Activated T-helper 1 cell treated with anti-CD3 and anti-CD28 coated beads, Interleukin-12 subunit alpha, Interleukin-12 subunit beta, Interleukin-2, Interleukin-4 antibody, amounts not matched to agents 30 ng/mL and 10 ng/mL and 1 ng/mL, durations not matched to agents 14 hours and 24 hours and 36 hours (primary cell): ENCODE measurements around the gene TPCN2. TPM values are rescaled to one million over a fixed set of nuclear protein-coding genes. Genes with fewer than 3 reads are reported as not detected.

Experiments
- DNase-seq: peaks from one replicate; pipeline ENCODE4 v3.0.0; 2021; ENCODE audit warnings: low spot score
- H3K27ac Mint-ChIP-seq: one replicate; pipeline ENCODE4 v1.8.0; 2021; ENCODE audit warnings: mild to moderate bottlenecking, mixed read lengths
- H3K27me3 Mint-ChIP-seq: one replicate; pipeline ENCODE4 v1.8.0; 2022; ENCODE audit warnings: mild to moderate bottlenecking, moderate library complexity, mixed read lengths; ENCODE audit not compliant: insufficient read depth
- H3K36me3 Mint-ChIP-seq: one replicate; pipeline ENCODE4 v1.8.0; 2021; ENCODE audit warnings: low read depth, mixed read lengths
- H3K4me1 Mint-ChIP-seq: one replicate; pipeline ENCODE4 v1.8.0; 2021; ENCODE audit warnings: low read depth, mixed read lengths
- H3K4me3 Mint-ChIP-seq: one replicate; pipeline ENCODE4 v1.8.0; 2021; ENCODE audit warnings: mild to moderate bottlenecking, moderate library complexity, mixed read lengths
- H3K9me3 Mint-ChIP-seq: one replicate; pipeline ENCODE4 v1.8.0; 2021; ENCODE audit warnings: mixed read lengths
- intact Hi-C: fragments of 100-400 bp; cut with micrococcal nuclease; formaldehyde crosslinking; loops from one replicate; pipeline ENCODE4 v1.15.1; 2024
- total RNA-seq: library from RNA; stranded (reverse); gene quantifications from 2 replicates; pipeline ENCODE4 v1.2.3, GENCODE V29; 2022

Gene TPCN2
- total RNA-seq, 1 donor from 2014 or later = 19.2 TPM

DNA sequence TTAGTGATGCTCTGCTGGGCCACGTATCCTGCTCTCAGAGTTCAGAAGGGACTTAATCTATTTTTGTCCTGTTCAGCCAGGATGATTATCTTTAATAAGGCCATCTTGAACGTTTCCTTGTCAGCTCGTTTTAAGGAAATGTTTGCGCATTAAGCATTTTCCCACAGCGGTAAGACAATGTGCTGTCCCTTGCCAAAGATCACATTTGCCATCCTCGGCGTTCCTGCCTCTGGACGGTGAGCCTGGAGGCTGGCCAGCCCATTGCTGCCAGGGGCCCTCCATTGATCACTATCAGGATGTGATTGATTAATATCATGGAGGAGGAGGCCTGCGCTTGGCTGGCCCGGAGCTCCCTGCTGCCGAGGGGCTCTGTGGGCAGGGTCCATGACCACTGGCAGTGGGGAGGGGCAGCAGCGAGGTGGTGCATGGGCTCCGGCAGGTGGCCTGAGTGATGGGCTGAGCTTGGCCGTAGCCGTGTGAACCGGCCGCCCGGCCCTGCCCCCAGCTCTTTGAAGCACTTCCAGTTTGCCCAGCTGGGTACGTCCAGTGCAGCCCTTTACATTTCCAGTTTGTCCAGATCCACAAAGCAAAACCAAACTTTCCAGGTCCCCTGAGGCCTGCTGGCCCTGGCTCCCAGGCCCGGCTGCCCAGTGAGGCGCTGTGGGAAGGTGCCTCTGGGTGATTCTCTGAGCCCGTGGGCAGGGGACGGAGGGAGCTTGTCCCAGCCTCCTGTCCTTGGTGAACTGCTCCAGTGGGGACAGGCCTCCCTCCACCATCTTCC is 57.5 kb downstream of the TPCN2 start:
- peaks cover 7% of the 10 kb centered on the region for H3K4me1 Mint-ChIP-seq
- H3K9me3 Mint-ChIP-seq = peaks cover 9% of the 10 kb centered on the region
- no peak overlapping the region for H3K27ac Mint-ChIP-seq
- intact Hi-C loops = no loop called here
- peaks cover 3% of the 10 kb centered on the region for H3K36me3 Mint-ChIP-seq
- no peak overlapping the region for H3K4me3 Mint-ChIP-seq
- DNase-seq = no peak
- H3K27me3 Mint-ChIP-seq = no peaks in the 10 kb centered on the region

DNA sequence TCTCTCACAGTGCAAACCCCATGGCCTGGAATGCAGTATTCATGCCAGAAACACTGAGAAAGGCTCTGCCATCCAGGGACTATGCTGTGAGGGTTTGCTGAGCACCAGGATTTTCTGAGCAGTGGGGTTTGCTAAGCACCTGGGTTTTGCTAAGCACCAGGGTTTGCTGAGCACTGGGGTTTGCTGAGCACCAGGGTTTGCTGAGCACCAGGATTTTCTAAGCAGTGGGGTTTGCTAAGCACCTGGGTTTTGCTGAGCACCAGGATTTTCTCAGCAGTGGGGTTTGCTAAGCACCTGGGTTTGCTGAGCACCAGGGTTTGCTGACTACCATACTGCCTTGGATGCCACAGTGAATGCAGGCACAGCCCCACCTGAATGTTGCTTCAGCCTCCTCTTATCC is 58.7 kb downstream of the TPCN2 start:
- no peak overlapping the region for H3K27ac Mint-ChIP-seq
- no peak overlapping the region for H3K4me3 Mint-ChIP-seq
- peaks cover 7% of the 10 kb centered on the region for H3K4me1 Mint-ChIP-seq
- H3K9me3 Mint-ChIP-seq = peaks cover 9% of the 10 kb centered on the region
- H3K36me3 Mint-ChIP-seq = peaks cover 3% of the 10 kb centered on the region
- intact Hi-C loops = no loop called here
- no peak for DNase-seq
- H3K27me3 Mint-ChIP-seq = no peaks in the 10 kb centered on the region

DNA sequence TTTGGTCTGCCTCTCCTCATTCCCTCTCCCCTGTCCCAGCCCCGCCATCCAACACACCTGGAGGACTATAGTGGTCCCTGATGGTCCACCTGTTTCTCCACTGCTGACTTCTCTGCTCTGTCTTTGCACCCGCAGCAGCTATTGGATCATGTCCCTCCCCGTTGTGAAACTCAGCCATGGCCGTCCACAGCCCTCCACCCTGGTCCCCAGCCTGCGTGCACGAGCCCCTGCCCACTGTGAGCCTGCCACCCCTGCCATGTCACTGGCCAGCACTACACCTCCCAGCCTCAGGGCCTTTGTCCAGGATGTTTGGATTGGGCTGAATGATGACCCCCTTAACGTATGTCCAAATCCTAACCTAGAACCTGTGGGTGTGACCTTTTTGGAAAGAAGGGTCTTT is 59.3 kb downstream of the TPCN2 start:
- no peak for DNase-seq

DNA sequence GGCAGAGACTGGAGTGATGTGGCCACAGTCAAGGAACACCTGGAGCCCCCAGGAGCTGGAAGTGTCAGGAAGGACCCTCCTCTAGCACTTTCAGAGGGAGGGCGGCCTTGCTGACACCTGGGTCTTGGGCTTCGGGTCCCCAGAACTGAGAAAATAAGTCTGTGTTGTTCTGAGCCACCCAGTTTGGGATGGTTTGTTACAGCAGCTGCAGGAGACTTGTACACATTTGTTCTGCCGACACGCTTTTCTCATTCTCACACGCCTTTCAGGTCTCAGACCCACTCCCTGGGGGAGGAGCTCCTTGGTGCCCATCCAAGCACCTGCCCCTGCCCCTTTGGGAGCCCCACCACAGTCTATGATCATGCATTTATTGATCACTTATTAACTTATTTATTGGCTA is 59.8 kb downstream of the TPCN2 start:
- peaks cover 3% of the 10 kb centered on the region for H3K36me3 Mint-ChIP-seq
- no peaks in the 10 kb centered on the region for H3K27me3 Mint-ChIP-seq
- no peak overlapping the region for H3K27ac Mint-ChIP-seq
- intact Hi-C loops = no loop called here
- no peak for DNase-seq
- peaks cover 7% of the 10 kb centered on the region for H3K4me1 Mint-ChIP-seq
- peaks cover 9% of the 10 kb centered on the region for H3K9me3 Mint-ChIP-seq
- H3K4me3 Mint-ChIP-seq = no peak overlapping the region

More for the DNA sequence above, 59.3 kb downstream of the TPCN2 start:
- peaks cover 7% of the 10 kb centered on the region for H3K4me1 Mint-ChIP-seq
- no peaks in the 10 kb centered on the region for H3K27me3 Mint-ChIP-seq
- no peak overlapping the region for H3K27ac Mint-ChIP-seq
- H3K9me3 Mint-ChIP-seq = peaks cover 9% of the 10 kb centered on the region
- H3K36me3 Mint-ChIP-seq = peaks cover 3% of the 10 kb centered on the region
- intact Hi-C loops = no loop called here
- no peak overlapping the region for H3K4me3 Mint-ChIP-seq

DNA sequence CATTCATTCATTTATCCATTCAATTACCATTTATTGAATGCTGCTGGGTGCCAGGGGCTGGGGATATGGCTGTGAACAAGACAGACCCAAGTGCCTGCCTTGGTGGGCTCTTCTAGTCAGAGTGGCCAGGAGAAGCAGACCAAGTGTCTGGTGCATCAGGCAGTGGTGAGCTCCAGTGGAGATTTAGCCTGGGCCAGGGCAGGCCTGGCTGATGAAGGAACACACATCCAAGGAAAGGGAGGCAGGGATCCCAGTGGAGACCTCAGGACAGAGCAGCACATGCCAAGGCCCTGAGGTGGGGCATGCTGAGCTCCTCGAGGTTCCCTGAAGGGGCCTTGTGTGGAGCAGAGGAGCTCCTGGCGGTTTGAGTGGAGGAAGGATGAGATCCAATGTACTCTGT is 60.4 kb downstream of the TPCN2 start:
- Mint-ChIP-seq H3K27ac (no peak overlapping the region), H3K4me1 (peaks cover 7% of the 10 kb centered on the region), H3K27me3 (no peaks in the 10 kb centered on the region), H3K36me3 (peaks cover 3% of the 10 kb centered on the region), H3K4me3 (no peak overlapping the region), H3K9me3 (peaks cover 9% of the 10 kb centered on the region)
- intact Hi-C loops = no loop called here
- no peak for DNase-seq

DNA sequence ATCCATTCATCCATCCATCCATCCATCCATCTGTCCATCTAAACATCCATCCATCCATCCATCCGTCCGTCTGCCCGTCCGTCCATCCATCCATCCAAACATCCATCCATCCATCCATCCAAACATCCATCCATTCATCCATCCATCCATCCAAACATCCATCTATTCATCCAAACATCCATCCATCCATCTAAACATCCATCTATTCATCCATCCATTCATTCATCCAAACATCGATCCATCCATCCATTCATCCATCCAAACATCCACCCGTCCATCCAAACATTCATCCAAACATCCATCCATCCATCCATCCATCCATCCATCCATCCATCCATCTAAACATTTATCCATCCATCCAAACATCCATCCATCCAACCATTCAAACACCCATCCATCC is 61.7 kb downstream of the TPCN2 start:
- no peak overlapping the region for H3K4me3 Mint-ChIP-seq
- H3K4me1 Mint-ChIP-seq = peaks cover 7% of the 10 kb centered on the region
- intact Hi-C loops = no loop called here
- peaks cover 9% of the 10 kb centered on the region for H3K9me3 Mint-ChIP-seq
- no peak overlapping the region for H3K27ac Mint-ChIP-seq
- no peak for DNase-seq
- peaks cover 3% of the 10 kb centered on the region for H3K36me3 Mint-ChIP-seq
- H3K27me3 Mint-ChIP-seq = no peaks in the 10 kb centered on the region

DNA sequence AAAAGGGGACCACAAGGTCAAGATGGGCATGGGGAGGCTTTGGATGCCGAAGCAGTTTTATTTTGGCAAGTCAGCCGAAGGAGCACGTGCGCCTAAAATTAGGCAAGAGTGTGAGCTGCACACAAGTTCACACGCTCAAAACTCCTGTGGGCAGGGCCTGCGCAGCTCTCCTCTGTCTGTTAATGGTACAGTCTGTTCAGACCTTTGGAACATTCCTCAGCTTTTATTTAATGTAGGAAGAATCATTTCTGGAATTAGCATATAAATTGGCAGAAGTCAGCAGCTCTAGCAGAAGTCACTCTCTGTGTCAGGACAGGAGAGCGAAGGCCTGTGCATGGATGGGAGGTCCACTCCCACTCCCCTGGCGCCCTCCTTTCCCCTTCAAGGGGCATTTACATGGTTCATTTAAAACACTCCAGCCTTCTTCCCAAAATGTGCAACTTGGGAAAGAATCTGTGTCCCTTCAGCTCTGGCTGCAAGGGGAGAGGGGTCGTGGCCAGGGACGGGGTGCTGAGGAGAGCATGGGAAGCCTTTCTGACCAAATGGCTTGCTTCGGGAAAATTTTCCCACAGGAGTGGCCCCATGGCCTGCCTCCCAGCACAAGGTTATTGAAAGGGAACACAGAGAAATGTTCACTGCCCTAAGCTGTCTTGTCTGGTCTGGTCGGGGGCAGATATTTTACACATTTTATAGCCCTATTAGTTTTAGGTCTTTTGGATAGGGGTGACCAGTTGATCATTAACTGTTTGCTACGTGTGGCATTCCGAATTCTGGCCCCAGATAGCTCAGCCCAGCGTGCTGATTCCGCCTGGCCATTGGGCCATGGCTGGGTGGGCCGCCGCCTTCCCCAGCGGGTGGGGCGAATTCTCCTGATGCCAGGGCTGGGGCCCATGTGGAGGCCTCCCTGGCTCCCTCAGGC is 63.2 kb downstream of the TPCN2 start:
- Mint-ChIP-seq H3K9me3 (peaks cover 9% of the 10 kb centered on the region), H3K36me3 (peaks cover 3% of the 10 kb centered on the region), H3K27me3 (no peaks in the 10 kb centered on the region), H3K4me3 (no peak overlapping the region), H3K4me1 (peaks cover 3% of the 10 kb centered on the region), H3K27ac (no peak overlapping the region)
- DNase-seq = no peak
- intact Hi-C loops = no loop called here

DNA sequence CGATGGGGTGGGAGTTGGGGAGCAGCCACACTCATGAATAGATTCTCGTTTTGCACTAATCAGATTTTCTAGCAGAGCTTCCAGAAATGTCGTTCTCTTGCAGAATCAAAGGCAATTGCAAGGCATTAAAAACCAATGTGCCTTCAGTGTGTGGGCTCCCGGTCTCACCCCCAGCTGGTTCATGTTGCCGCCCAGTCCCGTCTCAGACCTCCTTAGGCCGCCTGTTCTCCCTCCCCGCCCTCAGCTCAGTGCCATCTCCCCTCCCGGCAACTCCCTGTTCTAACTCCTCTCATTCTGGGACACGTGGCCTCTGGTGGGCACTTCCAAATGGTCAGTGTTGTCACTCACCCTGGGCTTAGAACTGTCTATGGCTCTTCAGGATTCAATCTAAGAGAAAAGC is 64.5 kb downstream of the TPCN2 start:
- no peak for DNase-seq
- no peak overlapping the region for H3K4me3 Mint-ChIP-seq
- peaks cover 3% of the 10 kb centered on the region for H3K36me3 Mint-ChIP-seq
- intact Hi-C loops = no loop called here
- no peaks in the 10 kb centered on the region for H3K4me1 Mint-ChIP-seq
- H3K27me3 Mint-ChIP-seq = no peaks in the 10 kb centered on the region
- no peak overlapping the region for H3K27ac Mint-ChIP-seq
- peaks cover 9% of the 10 kb centered on the region for H3K9me3 Mint-ChIP-seq

DNA sequence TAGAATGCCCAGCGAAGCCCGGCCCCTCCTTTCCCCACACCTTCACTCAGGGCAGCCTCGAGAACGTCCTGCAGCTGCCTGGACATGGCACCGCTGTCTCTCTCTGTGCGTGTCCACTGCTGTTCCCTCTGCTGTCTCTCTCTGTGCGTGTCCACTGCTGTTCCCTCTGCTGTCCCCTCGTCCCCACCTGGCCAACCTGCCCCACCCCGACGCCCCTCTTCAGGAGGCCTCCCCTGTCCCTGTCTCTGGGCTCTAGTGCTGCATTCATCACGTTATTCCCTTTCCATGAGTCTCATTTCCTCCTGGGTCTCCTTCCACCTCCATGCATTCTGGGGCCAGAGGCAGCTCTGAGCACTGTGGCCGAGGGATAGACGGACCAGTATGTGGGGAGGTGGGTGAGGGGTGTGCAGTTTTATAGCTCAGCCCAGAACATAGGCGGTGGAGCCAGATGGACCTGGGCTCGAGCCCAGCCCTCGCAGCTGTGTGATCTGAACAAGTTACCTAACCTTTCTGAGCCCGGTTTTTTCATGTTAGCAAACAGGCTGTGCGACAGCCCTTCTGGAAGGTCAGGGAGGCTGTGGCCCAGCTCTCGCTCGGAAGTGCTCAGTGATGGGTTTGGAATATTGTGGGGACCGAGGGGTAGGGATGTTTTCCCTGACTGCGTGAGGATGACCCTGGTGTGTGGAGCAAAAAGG is 65.1 kb downstream of the TPCN2 start:
- Mint-ChIP-seq H3K27ac (no peak overlapping the region), H3K9me3 (peaks cover 9% of the 10 kb centered on the region), H3K36me3 (peaks cover 3% of the 10 kb centered on the region), H3K27me3 (no peaks in the 10 kb centered on the region), H3K4me1 (no peaks in the 10 kb centered on the region), H3K4me3 (no peak overlapping the region)
- DNase-seq = no peak
- intact Hi-C loops = no loop called here

DNA sequence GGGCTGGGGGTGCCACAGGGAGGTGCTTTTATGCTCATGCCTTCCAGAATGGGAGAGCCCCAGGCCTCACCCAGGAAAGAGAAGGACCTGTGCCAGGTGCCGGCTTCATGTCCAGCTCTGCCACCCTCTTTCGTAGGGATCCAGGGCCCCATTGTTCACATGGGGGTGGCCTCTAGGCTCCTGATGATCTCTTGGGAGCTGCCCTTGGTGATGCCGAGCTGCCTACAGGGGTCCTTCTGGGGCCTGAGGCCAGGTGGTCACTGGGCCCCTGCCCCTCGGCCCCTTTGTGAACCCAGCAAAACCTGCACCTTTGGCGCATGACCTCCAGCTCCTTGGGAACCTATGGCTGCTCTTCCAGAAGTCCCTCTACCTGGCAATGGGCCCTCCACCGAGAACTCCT is 65.6 kb downstream of the TPCN2 start:
- no peak for DNase-seq
- Mint-ChIP-seq H3K27me3 (no peaks in the 10 kb centered on the region), H3K9me3 (peaks cover 9% of the 10 kb centered on the region), H3K4me1 (no peaks in the 10 kb centered on the region), H3K36me3 (peaks cover 3% of the 10 kb centered on the region), H3K27ac (no peak overlapping the region), H3K4me3 (no peak overlapping the region)
- intact Hi-C loops = no loop called here

DNA sequence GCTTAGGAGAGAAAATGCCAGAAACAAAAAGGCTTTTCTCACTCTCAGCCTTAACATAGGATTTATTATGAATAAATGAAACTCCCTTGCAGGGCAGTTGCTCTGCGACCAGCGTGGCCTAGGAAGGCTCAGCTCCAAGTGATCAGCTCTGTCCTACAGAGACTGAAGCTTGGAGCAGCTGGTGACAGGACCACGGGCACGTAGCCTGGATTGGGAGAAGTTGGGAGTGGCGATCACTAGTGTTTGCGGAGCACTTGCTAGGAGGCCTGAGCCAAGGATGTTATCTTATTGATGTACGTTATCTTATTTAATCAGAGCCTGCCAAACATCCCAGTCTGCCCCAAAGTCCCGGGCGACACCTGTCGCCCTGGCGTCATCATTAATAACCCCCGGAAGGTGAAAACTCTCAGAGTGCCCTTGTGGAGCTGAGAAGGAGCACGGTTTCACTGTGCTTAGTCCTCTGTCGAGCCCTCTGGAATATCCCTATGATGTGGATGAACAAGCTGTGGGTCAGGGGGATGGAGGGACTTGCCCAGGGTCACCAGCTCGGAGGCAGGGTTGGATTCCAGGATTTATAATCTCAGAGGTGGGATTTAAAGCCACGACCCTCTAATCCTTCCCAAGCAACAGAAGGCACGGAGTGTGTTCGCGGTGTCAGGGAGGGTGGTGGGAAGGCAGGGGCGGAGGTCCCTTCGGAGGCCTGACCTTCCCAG is 66.2 kb downstream of the TPCN2 start:
- H3K36me3 Mint-ChIP-seq = peaks cover 3% of the 10 kb centered on the region
- no peak for DNase-seq
- no peak overlapping the region for H3K4me3 Mint-ChIP-seq
- H3K27ac Mint-ChIP-seq = no peak overlapping the region
- no peaks in the 10 kb centered on the region for H3K4me1 Mint-ChIP-seq
- H3K9me3 Mint-ChIP-seq = peaks cover 9% of the 10 kb centered on the region
- intact Hi-C loops = no loop called here
- H3K27me3 Mint-ChIP-seq = no peaks in the 10 kb centered on the region
